GM12874 (cell line): ENCODE data around the gene TNFRSF4.

Experiments used
- CTCF ChIP-seq: IDR thresholded peaks from 2 replicates; pipeline ENCODE4 v1.5.1; 2011; ENCODE audit warnings: low read depth, mild to moderate bottlenecking, control low read depth, low read length, moderate library complexity; ENCODE audit not compliant: insufficient read depth

The TNFRSF4 gene

GRCh38 chr1:1169429-1170214 is 44.3 kb downstream of the TNFRSF4 start:
- TF ChIP-seq CTCF = no peak

- TF ChIP-seq CTCF = no peak
Observed at GRCh38 chr1:1168451-1169411, 45.2 kb downstream of the TNFRSF4 start.

- no peak for TF ChIP-seq CTCF
Observed at GRCh38 chr1:1167841-1168450, 46.0 kb downstream of the TNFRSF4 start.

- TF ChIP-seq CTCF = no peak
Observed at GRCh38 chr1:1167398-1167821, 46.5 kb downstream of the TNFRSF4 start.

GRCh38 chr1:1166642-1167397 is 47.1 kb downstream of the TNFRSF4 start:
- TF ChIP-seq CTCF = no peak

- TF ChIP-seq CTCF = no peak
Observed at GRCh38 chr1:1165900-1166421, 48.0 kb downstream of the TNFRSF4 start.
